Left ventricle myocardium inferior (tissue), 1 donor: ENCODE data around the gene DCUN1D4. TPM values are rescaled to one million over a fixed set of nuclear protein-coding genes. Genes with fewer than 3 reads are reported as not detected.

Source experiments
- DNase-seq: peaks from one replicate; pipeline ENCODE4 v3.0.0-alpha.2; 2020
- H3K27ac ChIP-seq: fragments of 200-600 bp; replicated peaks from 2 replicates; pipeline ENCODE4 v1.8.0; 2021
- H3K27me3 ChIP-seq: fragments of 200-600 bp; 2 replicates; pipeline ENCODE4 v1.8.0; 2021; ENCODE audit warnings: low read depth
- H3K36me3 ChIP-seq: fragments of 200-600 bp; 2 replicates; pipeline ENCODE4 v1.8.0; 2021
- H3K4me1 ChIP-seq: fragments of 200-600 bp; 2 replicates; pipeline ENCODE4 v1.8.0; 2021
- H3K4me3 ChIP-seq: fragments of 200-600 bp; 2 replicates; pipeline ENCODE4 v1.8.0; 2021; ENCODE audit warnings: mild to moderate bottlenecking, moderate library complexity
- H3K9me3 ChIP-seq: fragments of 200-600 bp; replicated peaks from 2 replicates; pipeline ENCODE4 v1.8.0; 2021
- intact Hi-C: fragments of 100-400 bp; cut with micrococcal nuclease; formaldehyde crosslinking; loops from one replicate; pipeline ENCODE4 v1.11.0; 2022
- total RNA-seq: library from RNA; stranded (reverse); fragmentation: NEBNext Ultra II Directional; extraction: Animal tissue kit (Norgen Biotek cat#: 25700); gene quantifications from one replicate; pipeline ENCODE4 v1.2.1, GENCODE V29; 2021
- TF ChIP-seq, protein P1 (sequence below): fragments of 200-600 bp; IDR thresholded peaks from 2 replicates; pipeline ENCODE4 v1.8.0; 2021; ENCODE audit warnings: antibody characterized with exemption, mild to moderate bottlenecking, borderline replicate concordance
- donor health status: DM: no; HTN: yes; CAD: no; lungs with severe emphysema.

The DCUN1D4 gene
- total RNA-seq, 1 donor from 2014 or later: 45.0 TPM

DNA sequence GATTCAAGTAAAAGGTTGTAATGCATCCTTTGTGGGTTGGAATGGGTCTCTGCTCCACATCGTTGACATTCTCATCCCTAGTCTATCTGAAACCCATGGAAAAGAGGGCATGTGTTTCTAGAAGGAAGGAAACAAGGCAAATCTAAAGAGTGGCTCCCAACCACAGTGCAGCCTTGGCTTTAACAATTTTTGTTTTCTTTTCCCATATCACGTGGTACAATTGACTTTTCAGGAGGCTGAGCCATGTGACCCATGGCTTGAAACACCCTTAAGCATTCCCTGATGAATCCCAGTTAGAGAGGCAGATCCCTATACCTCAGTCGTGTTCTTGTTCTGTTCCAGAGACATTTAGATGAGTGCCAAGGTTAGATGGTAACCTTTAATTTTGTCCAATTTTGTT lies 12.8 kb downstream of the DCUN1D4 start:
- Histone ChIP-seq H3K27me3 (no peaks in the 10 kb centered on the region), H3K4me1 (peaks cover 86% of the 10 kb centered on the region), H3K4me3 (no peak overlapping the region), H3K36me3 (no peaks in the 10 kb centered on the region), H3K9me3 (no peaks in the 10 kb centered on the region), H3K27ac (no peak overlapping the region)
- intact Hi-C loops: no loop called here
- DNase-seq: no peak
- TF ChIP-seq, protein P1, sequence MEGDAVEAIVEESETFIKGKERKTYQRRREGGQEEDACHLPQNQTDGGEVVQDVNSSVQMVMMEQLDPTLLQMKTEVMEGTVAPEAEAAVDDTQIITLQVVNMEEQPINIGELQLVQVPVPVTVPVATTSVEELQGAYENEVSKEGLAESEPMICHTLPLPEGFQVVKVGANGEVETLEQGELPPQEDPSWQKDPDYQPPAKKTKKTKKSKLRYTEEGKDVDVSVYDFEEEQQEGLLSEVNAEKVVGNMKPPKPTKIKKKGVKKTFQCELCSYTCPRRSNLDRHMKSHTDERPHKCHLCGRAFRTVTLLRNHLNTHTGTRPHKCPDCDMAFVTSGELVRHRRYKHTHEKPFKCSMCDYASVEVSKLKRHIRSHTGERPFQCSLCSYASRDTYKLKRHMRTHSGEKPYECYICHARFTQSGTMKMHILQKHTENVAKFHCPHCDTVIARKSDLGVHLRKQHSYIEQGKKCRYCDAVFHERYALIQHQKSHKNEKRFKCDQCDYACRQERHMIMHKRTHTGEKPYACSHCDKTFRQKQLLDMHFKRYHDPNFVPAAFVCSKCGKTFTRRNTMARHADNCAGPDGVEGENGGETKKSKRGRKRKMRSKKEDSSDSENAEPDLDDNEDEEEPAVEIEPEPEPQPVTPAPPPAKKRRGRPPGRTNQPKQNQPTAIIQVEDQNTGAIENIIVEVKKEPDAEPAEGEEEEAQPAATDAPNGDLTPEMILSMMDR: no peak

GRCh38 chr4:51858605-51859202 lies 15.8 kb downstream of the DCUN1D4 start:
- intact Hi-C loops: no loop called here
- DNase-seq: no peak
- Histone ChIP-seq H3K9me3 (no peaks in the 10 kb centered on the region), H3K27me3 (no peaks in the 10 kb centered on the region), H3K27ac (no peak overlapping the region), H3K4me3 (no peak overlapping the region), H3K4me1 (peaks cover 57% of the 10 kb centered on the region), H3K36me3 (peaks cover 4% of the 10 kb centered on the region)
- TF ChIP-seq, protein P1: no peak

DNA sequence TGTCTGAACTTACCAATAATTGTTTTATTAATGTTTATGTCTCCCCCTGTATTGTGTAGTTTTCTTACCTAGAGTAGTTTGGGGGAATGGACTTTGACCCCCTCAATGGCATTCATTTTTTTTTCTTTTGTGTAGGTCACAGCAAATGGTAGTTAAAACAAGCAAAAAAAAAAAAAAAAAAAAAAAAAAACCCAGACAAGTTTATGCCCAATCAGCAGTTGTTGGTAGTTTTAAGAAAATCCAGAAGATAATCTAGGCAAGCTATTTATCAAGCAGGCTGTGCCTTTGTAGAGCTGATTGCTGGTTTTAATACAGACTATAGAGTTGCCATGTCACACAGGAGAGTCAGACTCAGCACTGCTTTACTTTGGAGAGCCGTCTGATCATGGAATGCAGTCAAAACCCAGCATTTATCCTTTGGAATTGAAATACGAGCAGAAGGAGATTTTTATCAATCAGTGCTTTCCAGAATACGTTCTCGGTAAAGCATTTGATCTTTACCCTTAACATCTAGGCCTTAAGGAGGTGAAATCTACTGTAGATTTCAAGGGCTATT lies 16.6 kb downstream of the DCUN1D4 start:
- peaks cover 48% of the 10 kb centered on the region for H3K4me1 ChIP-seq
- no peaks in the 10 kb centered on the region for H3K27me3 ChIP-seq
- intact Hi-C loops: no loop called here
- peaks cover 12% of the 10 kb centered on the region for H3K36me3 ChIP-seq
- no peak overlapping the region for H3K27ac ChIP-seq
- TF ChIP-seq, protein P1: no peak
- no peak for DNase-seq
- H3K4me3 ChIP-seq: no peak overlapping the region
- H3K9me3 ChIP-seq: no peaks in the 10 kb centered on the region

DNA sequence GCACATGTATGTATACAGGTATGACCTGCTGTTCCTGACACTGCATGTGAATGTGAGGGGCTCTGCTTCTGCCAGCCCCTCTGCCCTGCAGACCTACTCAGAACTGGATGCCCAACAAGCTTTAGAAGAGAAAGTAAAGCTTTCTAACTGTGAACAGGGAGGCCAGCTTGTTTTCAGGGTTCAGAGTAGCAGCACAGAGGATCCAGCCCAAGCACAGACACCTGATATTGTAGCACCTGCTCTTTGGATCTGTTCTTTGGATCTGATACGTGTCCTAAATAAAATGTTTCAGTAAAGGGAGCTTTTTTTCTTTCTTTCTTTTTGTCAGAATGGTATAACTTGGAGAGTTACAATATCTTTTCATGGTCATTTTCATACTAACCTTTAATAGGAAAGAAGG lies 19.2 kb downstream of the DCUN1D4 start:
- Histone ChIP-seq H3K27ac (no peak overlapping the region), H3K36me3 (peaks cover 39% of the 10 kb centered on the region), H3K4me3 (no peak overlapping the region), H3K9me3 (no peaks in the 10 kb centered on the region), H3K27me3 (no peaks in the 10 kb centered on the region), H3K4me1 (peaks cover 25% of the 10 kb centered on the region)
- DNase-seq: no peak
- TF ChIP-seq, protein P1: no peak
- intact Hi-C loops: no loop called here

DNA sequence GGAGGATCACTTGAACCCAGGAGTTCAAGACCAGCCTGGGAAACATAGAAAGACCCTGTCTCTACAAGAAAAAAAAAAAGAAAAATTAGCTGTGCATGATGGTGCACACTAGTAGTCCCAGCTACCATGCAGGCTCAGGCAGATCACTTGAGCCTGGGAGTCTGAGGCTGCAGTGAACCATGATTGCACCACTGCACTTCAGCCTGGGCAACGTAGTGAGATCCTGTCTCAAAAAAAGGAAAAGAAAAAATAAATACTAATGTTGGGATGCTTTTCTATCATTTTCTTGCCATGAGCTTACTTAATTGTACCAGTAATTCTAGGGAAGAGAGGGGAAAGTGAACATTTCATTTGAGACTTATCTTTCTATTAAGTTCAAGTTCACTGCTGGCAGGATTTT lies 19.8 kb downstream of the DCUN1D4 start:
- no peak overlapping the region for H3K27ac ChIP-seq

More for the DNA sequence above, 19.8 kb downstream of the DCUN1D4 start:
- Histone ChIP-seq H3K4me3 (no peak overlapping the region), H3K9me3 (no peaks in the 10 kb centered on the region), H3K27me3 (no peaks in the 10 kb centered on the region), H3K36me3 (peaks cover 44% of the 10 kb centered on the region), H3K4me1 (peaks cover 19% of the 10 kb centered on the region)
- DNase-seq: no peak
- intact Hi-C loops: no loop called here
- TF ChIP-seq, protein P1: no peak
